GM21381 (cell line): ENCODE data around the gene PLEK.
A peak's percentile ranks its signal among the peaks of the same experiment; 100 is the strongest.
"Not testable (repeated sequence)": the region's sequence is repeated elsewhere in the genome, so short reads cannot be mapped to it uniquely, and the experiment has no call there.

Experiments used
- ATAC-seq: cut with Tn5 transposase; IDR thresholded peaks from one replicate; pipeline ENCODE4 v1.9.1; 2021; ENCODE audit warnings: mild to moderate bottlenecking, moderate library complexity; ENCODE audit not compliant: unreplicated experiment

The PLEK gene

GRCh38 chr2:68351997-68352396 is 13.1 kb upstream of the PLEK start:
- no peak for ATAC-seq

GRCh38 chr2:68352651-68353391 is 12.3 kb upstream of the PLEK start:
- no peak for ATAC-seq

- ATAC-seq: no peak
Measured at GRCh38 chr2:68356599-68357239, 8.4 kb upstream of the PLEK start.

GRCh38 chr2:68357605-68358337 is 7.3 kb upstream of the PLEK start:
- peak; percentile 53 for ATAC-seq

GRCh38 chr2:68359889-68360288 is 5.2 kb upstream of the PLEK start:
- no peak for ATAC-seq

- no peak for ATAC-seq
Measured at GRCh38 chr2:68362069-68362468, 3.0 kb upstream of the PLEK start.

- ATAC-seq: no peak
Measured at GRCh38 chr2:68362749-68363148, 2.3 kb upstream of the PLEK start.

GRCh38 chr2:68363721-68364120 is 1.4 kb upstream of the PLEK start:
- ATAC-seq: no peak

- peak; percentile 40 for ATAC-seq
Measured at GRCh38 chr2:68366083-68366560, 1.0 kb downstream of the PLEK start.

GRCh38 chr2:68367953-68368653 is 3.0 kb downstream of the PLEK start:
- no peak for ATAC-seq

- no peak for ATAC-seq
Measured at GRCh38 chr2:68368654-68369336, 3.7 kb downstream of the PLEK start.

- ATAC-seq: no peak
Measured at GRCh38 chr2:68369337-68369734, 4.3 kb downstream of the PLEK start.

- ATAC-seq: no peak
Measured at GRCh38 chr2:68371138-68371537, 6.1 kb downstream of the PLEK start.

- no peak for ATAC-seq
Measured at GRCh38 chr2:68371581-68371980, 6.5 kb downstream of the PLEK start.

GRCh38 chr2:68372485-68372884 is 7.4 kb downstream of the PLEK start:
- no peak for ATAC-seq

- ATAC-seq: no peak
Measured at GRCh38 chr2:68374184-68374583, 9.1 kb downstream of the PLEK start.

GRCh38 chr2:68375582-68375981 is 10.5 kb downstream of the PLEK start:
- ATAC-seq: no peak

- no peak for ATAC-seq
Measured at GRCh38 chr2:68377137-68377780, 12.2 kb downstream of the PLEK start.

GRCh38 chr2:68378779-68379178 is 13.7 kb downstream of the PLEK start:
- not testable (repeated sequence) for ATAC-seq

GRCh38 chr2:68379184-68379708 is 14.2 kb downstream of the PLEK start:
- peak; percentile 43 for ATAC-seq
